Measurements from ENCODE around the gene AGAP1. TPM values are rescaled to one million over a fixed set of nuclear protein-coding genes. Genes with fewer than 3 reads are reported as not detected.

AGAP1 gene
- total RNA-seq, 1 donor from 2014 or later = 20.4 TPM

DNA sequence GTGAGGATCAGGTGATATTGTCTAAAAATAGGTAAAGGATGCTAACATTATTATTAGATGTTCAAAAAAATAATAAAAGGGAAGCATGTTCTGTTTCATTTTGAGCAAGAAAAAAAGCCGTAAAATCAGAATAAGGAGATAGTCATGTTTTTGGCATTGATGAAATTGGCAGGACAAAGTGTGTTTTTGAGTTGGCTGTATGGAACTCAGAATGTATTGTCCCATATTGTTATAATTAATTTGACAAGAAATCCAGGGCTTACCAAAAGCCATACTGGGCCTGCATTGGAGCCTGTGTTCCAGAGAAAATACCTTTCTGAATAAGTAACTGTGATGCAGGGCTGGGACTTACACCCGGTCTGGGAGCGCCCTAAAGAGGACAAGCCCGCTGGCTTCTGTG lies 232.0 kb downstream of the AGAP1 start:
- Histone ChIP-seq H3K4me1 (peaks cover 5% of the 10 kb centered on the region), H3K79me2 (ENCODE audit: low read depth) (no peaks in the 10 kb centered on the region), H4K20me1 (ENCODE audit: low read depth) (peaks cover 44% of the 10 kb centered on the region), H3K27ac (no peak overlapping the region), H3K9me3 (ENCODE audit: low read depth) (no peaks in the 10 kb centered on the region), H2AFZ (replicated peaks) (no peak overlapping the region), H3K27me3 (no peaks in the 10 kb centered on the region), H3K4me3 (no peak overlapping the region), H3F3A (ENCODE audit: low read depth) (no peaks in the 10 kb centered on the region), H3K36me3 (no peaks in the 10 kb centered on the region), H3K4me2 (no peak overlapping the region), H3K9ac (no peak overlapping the region)
- no peak overlapping the region for H3K27ac Mint-ChIP-seq
- TF ChIP-seq EZH2 (IDR thresholded peaks at IDR 0.05) = no peak
- no peaks in the 10 kb centered on the region for H3K27me3 Mint-ChIP-seq (ENCODE audit: insufficient read depth, low read depth)
- peaks cover 13% of the 10 kb centered on the region for H3K4me1 Mint-ChIP-seq
- H3K4me3 Mint-ChIP-seq = no peak overlapping the region
- peaks cover 24% of the 10 kb centered on the region for H3K36me3 Mint-ChIP-seq
- DNase-seq (ENCODE audit: low spot score) = no peak
- H3K9me3 Mint-ChIP-seq = no peaks in the 10 kb centered on the region

DNA sequence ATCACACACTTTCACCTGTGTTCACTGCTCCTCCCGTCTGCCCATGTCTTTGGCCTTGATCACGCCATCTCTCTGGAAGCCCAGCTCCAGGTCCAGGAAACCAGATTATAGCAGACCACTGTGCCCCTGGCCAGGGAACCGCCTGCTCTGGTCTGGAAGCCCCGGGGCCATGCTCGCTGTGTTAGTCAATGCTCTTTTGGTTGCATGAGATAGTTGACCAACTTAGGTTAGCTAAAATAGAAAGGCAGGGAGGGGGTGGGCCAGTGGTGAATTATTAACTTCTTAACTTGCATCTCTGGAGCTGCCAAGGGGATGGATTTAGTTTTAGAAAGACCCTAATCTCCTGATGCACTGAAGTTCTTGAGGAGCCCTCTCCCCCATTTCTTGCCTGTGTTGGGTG lies 232.7 kb downstream of the AGAP1 start:
- H3K27ac ChIP-seq = no peak overlapping the region
- no peaks in the 10 kb centered on the region for H3K36me3 ChIP-seq
- H3K4me3 ChIP-seq = no peak overlapping the region
- H3F3A ChIP-seq (ENCODE audit: low read depth) = no peaks in the 10 kb centered on the region
- H3K4me1 ChIP-seq = peaks cover 12% of the 10 kb centered on the region
- H3K9me3 ChIP-seq (ENCODE audit: low read depth) = no peaks in the 10 kb centered on the region
- no peak overlapping the region for H2AFZ ChIP-seq (replicated peaks)
- H3K27me3 Mint-ChIP-seq (ENCODE audit: insufficient read depth, low read depth) = no peaks in the 10 kb centered on the region
- H3K9ac ChIP-seq = no peak overlapping the region
- H3K79me2 ChIP-seq (ENCODE audit: low read depth) = no peaks in the 10 kb centered on the region
- peaks cover 51% of the 10 kb centered on the region for H4K20me1 ChIP-seq (ENCODE audit: low read depth)
- no peaks in the 10 kb centered on the region for H3K27me3 ChIP-seq
- DNase-seq (ENCODE audit: low spot score) = no peak
- no peak overlapping the region for H3K27ac Mint-ChIP-seq
- H3K9me3 Mint-ChIP-seq = no peaks in the 10 kb centered on the region
- no peak overlapping the region for H3K4me3 Mint-ChIP-seq
- H3K4me1 Mint-ChIP-seq = peaks cover 15% of the 10 kb centered on the region
- TF ChIP-seq EZH2phosphoT487 (IDR thresholded peaks at IDR 0.05) = no peak
- no peak for TF ChIP-seq EZH2 (IDR thresholded peaks at IDR 0.05)
- TF ChIP-seq, protein P1, sequence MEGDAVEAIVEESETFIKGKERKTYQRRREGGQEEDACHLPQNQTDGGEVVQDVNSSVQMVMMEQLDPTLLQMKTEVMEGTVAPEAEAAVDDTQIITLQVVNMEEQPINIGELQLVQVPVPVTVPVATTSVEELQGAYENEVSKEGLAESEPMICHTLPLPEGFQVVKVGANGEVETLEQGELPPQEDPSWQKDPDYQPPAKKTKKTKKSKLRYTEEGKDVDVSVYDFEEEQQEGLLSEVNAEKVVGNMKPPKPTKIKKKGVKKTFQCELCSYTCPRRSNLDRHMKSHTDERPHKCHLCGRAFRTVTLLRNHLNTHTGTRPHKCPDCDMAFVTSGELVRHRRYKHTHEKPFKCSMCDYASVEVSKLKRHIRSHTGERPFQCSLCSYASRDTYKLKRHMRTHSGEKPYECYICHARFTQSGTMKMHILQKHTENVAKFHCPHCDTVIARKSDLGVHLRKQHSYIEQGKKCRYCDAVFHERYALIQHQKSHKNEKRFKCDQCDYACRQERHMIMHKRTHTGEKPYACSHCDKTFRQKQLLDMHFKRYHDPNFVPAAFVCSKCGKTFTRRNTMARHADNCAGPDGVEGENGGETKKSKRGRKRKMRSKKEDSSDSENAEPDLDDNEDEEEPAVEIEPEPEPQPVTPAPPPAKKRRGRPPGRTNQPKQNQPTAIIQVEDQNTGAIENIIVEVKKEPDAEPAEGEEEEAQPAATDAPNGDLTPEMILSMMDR (IDR thresholded peaks at IDR 0.05) = no peak
- H3K36me3 Mint-ChIP-seq = peaks cover 24% of the 10 kb centered on the region
- no peak overlapping the region for H3K4me2 ChIP-seq

DNA sequence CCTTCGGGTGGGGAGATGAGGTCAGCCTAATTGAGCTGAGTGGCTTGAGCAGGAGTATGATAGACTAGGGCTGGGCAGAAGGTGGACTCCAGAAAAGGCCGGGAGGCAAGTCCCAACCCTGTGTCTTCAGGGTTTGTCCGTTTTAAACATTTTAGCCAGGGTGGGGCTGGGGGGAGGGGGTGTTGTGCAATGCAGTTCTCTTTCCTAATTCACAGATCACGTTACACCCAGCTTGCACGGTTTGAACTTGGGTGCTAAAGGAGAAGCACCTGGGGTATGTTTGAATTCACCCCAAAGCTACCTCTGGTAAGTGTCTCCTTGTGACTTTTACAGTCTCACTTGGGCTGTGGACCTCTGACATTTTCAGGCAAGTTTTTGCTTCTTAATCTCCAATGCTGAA lies 233.3 kb downstream of the AGAP1 start:
- H3K27me3 Mint-ChIP-seq (ENCODE audit: insufficient read depth, low read depth) = no peaks in the 10 kb centered on the region
- Histone ChIP-seq H3K4me3 (no peak overlapping the region), H3F3A (ENCODE audit: low read depth) (no peaks in the 10 kb centered on the region), H3K27me3 (no peaks in the 10 kb centered on the region), H3K9me3 (ENCODE audit: low read depth) (no peaks in the 10 kb centered on the region), H3K27ac (no peak overlapping the region), H3K4me1 (peaks cover 18% of the 10 kb centered on the region), H3K36me3 (no peaks in the 10 kb centered on the region), H4K20me1 (ENCODE audit: low read depth) (peaks cover 57% of the 10 kb centered on the region), H2AFZ (replicated peaks) (no peak overlapping the region), H3K9ac (no peak overlapping the region), H3K4me2 (no peak overlapping the region), H3K79me2 (ENCODE audit: low read depth) (no peaks in the 10 kb centered on the region)
- H3K4me3 Mint-ChIP-seq = no peak overlapping the region
- H3K9me3 Mint-ChIP-seq = no peaks in the 10 kb centered on the region
- no peak overlapping the region for H3K27ac Mint-ChIP-seq
- H3K36me3 Mint-ChIP-seq = peaks cover 22% of the 10 kb centered on the region
- TF ChIP-seq EZH2 (IDR thresholded peaks at IDR 0.05) = no peak
- DNase-seq (ENCODE audit: low spot score) = no peak
- peaks cover 19% of the 10 kb centered on the region for H3K4me1 Mint-ChIP-seq

DNA sequence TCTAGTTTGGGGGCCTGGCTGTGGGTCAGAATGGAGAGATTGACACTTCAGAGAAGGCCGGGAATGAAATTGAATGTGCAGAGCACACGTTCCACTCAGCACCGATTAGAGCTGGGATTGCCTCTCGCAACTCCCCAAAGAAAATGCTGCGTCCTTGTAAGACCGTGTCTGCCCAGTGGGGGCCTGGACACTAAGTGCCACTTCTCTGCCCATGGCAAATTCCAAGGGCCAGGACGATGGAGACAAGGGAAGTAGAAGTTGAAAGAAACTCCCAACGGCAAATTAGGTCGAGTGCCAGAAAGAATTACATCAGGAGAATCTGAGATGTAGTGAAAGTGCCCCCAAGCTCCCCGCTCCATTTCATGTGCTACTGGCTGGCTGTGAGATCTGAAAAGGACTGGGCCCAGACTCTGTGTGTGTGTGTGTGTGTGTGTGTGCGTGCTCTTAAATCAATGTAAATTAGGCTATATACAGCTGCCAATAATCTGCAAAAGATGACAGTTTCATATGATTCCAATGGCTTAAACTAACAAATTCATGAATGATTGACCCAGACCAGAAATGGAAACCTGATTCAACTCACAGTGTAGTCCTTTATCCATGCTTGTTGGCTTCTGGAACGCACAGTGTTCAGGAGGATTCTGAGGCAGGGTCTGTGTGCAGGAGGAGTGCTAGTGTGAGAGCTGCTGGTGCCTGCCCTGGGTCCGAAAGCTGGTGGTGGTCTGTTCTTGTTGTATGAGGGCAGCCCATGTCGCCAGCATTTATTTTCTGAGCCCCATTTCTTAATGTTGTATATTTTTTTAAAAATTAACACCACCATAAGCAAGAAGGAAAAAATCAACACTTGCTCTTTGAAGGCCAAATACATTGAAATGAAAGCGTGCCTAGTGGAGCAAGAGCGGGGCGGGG lies 234.3 kb downstream of the AGAP1 start:
- Histone ChIP-seq H3K4me2 (no peak overlapping the region), H2AFZ (replicated peaks) (no peak overlapping the region), H3K9ac (no peak overlapping the region), H3K79me2 (ENCODE audit: low read depth) (no peaks in the 10 kb centered on the region), H3K27ac (no peak overlapping the region), H3K4me1 (peaks cover 27% of the 10 kb centered on the region), H3K4me3 (no peak overlapping the region), H3K27me3 (no peaks in the 10 kb centered on the region), H3F3A (ENCODE audit: low read depth) (no peaks in the 10 kb centered on the region), H3K36me3 (no peaks in the 10 kb centered on the region), H4K20me1 (ENCODE audit: low read depth) (peaks cover 66% of the 10 kb centered on the region), H3K9me3 (ENCODE audit: low read depth) (no peaks in the 10 kb centered on the region)
- Mint-ChIP-seq H3K36me3 (peaks cover 17% of the 10 kb centered on the region), H3K27me3 (ENCODE audit: insufficient read depth, low read depth) (no peaks in the 10 kb centered on the region), H3K4me3 (no peak overlapping the region), H3K27ac (peak overlapping the region; percentile 21), H3K9me3 (no peaks in the 10 kb centered on the region), H3K4me1 (peaks cover 23% of the 10 kb centered on the region)
- TF ChIP-seq EZH2 (IDR thresholded peaks at IDR 0.05) (no peak), EZH2phosphoT487 (IDR thresholded peaks at IDR 0.05) (no peak)
- TF ChIP-seq, protein P1 (IDR thresholded peaks at IDR 0.05) = no peak
- DNase-seq (ENCODE audit: low spot score) = no peak

Data from neural progenitor cell (in vitro differentiated cells).